Muscle of arm (tissue), 14 donors: ENCODE results near the gene CHSY1. TPM values are rescaled to one million over a fixed set of nuclear protein-coding genes. Genes with fewer than 3 reads are reported as not detected.
"Not testable (repeated sequence)": the region's sequence is repeated elsewhere in the genome, so short reads cannot be mapped to it uniquely, and the experiment has no call there.

ENCODE experiments used
- DNase-seq: peaks from one replicate; pipeline ENCODE4 v3.0.0-alpha.2; 2013
- long read RNA-seq, 11 donors: transcript quantifications; one replicate each; lab custom pipeline, GENCODE V29; 2026
- polyA plus RNA-seq, 12 donors: library from polyadenylated mRNA; unstranded; fragments of 120-200 nt; gene quantifications; one replicate each; pipeline ENCODE4 v1.2.1, GENCODE V29; 2013; ENCODE audit not compliant: insufficient read length in 12 of 12

CHSY1 gene
- 10 to 100 TPM in 11 of 12 donors, not detected in 1; 28.3 to 51.3 (median 38.3) TPM for polyA plus RNA-seq
- long read RNA-seq, donor 1, full-length matches to known transcripts = 5 of 33 reads
- long read RNA-seq, donor 1, partial matches to known transcripts = 28 of 33 reads
- long read RNA-seq, donor 1, other reads (novel, unspliced or antisense) = 0 of 33 reads
- long read RNA-seq, donor 2, full-length matches to known transcripts = 16 of 36 reads
- long read RNA-seq, donor 2, partial matches to known transcripts = 20 of 36 reads
- long read RNA-seq, donor 2, other reads (novel, unspliced or antisense) = 0 of 36 reads
- long read RNA-seq, donor 3, full-length matches to known transcripts = 8 of 8 reads
- long read RNA-seq, donor 3, partial matches to known transcripts = 0 of 8 reads
- long read RNA-seq, donor 3, other reads (novel, unspliced or antisense) = 0 of 8 reads
- long read RNA-seq, donor 4, full-length matches to known transcripts = 10 of 15 reads
- long read RNA-seq, donor 4, partial matches to known transcripts = 5 of 15 reads
- long read RNA-seq, donor 4, other reads (novel, unspliced or antisense) = 0 of 15 reads
- long read RNA-seq, donor 5, full-length matches to known transcripts = 13 of 24 reads
- long read RNA-seq, donor 5, partial matches to known transcripts = 11 of 24 reads
- long read RNA-seq, donor 5, other reads (novel, unspliced or antisense) = 0 of 24 reads
- long read RNA-seq, donor 6, full-length matches to known transcripts = 8 of 8 reads
- long read RNA-seq, donor 6, partial matches to known transcripts = 0 of 8 reads
- long read RNA-seq, donor 6, other reads (novel, unspliced or antisense) = 0 of 8 reads
- long read RNA-seq, donor 7, full-length matches to known transcripts = 3 of 3 reads
- long read RNA-seq, donor 7, partial matches to known transcripts = 0 of 3 reads
- long read RNA-seq, donor 7, other reads (novel, unspliced or antisense) = 0 of 3 reads
- long read RNA-seq, donor 8, full-length matches to known transcripts = 4 of 13 reads
- long read RNA-seq, donor 8, partial matches to known transcripts = 9 of 13 reads
- long read RNA-seq, donor 8, other reads (novel, unspliced or antisense) = 0 of 13 reads
- long read RNA-seq, donor 9, full-length matches to known transcripts = 4 of 4 reads
- long read RNA-seq, donor 9, partial matches to known transcripts = 0 of 4 reads
- long read RNA-seq, donor 9, other reads (novel, unspliced or antisense) = 0 of 4 reads
- long read RNA-seq, donor 10, full-length matches to known transcripts = 9 of 16 reads
- long read RNA-seq, donor 10, partial matches to known transcripts = 7 of 16 reads
- long read RNA-seq, donor 10, other reads (novel, unspliced or antisense) = 0 of 16 reads
- long read RNA-seq, donor 11, full-length matches to known transcripts = 9 of 23 reads
- long read RNA-seq, donor 11, partial matches to known transcripts = 14 of 23 reads
- long read RNA-seq, donor 11, other reads (novel, unspliced or antisense) = 0 of 23 reads

DNA sequence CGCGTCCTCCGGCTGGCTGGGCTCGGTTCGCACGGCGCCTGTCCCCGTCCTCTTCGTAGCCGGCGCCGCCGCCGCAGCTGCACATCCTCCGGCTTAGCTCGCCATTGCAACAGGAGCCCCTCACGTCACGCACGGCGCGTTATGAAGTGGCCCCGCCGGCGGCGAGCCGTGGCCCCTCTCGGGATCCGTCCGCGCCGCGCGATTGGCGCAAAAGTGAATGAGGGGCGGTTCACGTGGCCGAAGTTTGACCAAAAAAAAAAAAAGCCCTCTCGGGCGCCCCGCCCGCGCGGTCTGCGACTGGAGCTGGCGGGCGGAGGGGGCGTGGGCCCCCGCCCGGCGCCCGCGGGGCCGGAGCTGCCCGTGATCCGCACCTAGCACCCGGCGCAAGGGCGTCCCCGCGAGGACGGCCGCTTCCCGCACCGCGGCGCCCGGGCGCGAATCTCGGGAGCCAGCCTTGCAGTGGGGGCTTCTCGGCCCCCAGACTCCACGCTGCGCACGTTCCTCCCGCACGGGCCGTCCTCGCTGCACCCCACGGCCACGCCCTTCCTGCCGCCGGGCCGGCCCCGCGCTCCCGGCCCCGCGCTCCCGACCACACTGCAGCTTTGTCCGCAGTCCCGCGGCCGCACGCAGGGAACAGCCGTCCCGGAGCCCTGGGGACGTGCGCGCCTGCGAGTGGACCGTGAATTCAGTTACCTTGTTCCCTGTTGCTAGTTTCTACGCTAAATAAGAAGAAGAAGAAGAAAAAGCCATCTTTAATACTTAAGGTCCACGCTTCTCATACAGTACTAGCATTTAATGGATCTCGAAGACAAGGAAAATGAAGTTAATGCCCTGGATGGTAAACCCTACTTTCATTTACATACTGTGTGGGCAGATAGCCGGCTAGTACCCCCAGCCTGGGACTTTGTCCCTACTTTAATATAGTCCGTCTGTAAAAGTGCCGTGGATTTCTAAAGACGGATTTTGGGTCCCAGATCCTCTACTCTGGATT lies at the start of gene CHSY1:
TSS of gene CHSY1 (minus strand) at position 219 of the 991 bp plus-strand sequence. CDS start 592 bp downstream, outside the sequence.
- peak; percentile 96 for DNase-seq

DNA sequence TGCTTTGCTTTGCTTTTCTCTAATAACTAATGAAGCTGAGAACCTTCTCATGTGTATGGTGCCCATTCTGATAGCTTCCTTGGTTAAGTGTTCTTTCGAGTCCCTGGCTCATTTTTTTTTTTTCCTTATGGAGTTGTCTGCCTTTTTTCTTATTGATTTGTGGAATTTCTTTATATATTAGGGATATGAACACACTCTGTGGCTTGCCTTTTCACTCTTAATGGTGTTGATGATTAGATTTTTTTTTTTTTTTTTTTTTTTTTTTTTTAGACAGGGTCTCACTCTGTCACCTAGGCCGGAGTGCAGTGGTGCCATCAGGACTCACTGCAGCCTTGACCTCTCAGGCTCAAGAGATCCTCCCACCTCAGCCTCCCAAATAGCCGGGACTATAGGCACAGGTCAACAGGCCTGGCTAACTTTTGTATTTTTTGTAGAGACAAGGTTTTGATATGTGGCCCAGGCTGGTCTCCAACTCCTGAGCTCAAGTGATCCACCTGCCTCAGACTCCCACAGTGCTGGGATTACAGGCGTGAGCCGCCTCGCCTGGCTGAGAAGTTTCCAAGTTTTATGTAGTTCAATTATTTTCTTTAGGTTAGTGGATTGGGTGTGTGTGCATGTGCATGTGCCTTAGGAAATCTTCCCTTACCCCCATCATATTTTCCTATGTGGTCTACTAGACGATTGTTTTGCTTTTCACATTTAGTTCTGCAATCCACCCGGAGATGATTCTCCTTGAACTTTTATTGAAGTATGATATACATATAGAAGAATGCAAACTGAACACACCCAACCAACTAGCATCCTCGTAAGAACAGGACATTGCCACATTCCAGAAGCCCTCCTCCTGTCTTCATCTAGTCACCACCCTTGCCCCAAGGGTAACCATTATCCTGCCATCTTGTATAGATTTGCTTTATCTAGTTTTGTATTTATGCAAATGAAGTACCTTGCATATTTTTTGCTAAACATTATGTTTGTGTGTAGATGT lies 44.9 kb upstream of the CHSY1 start:
- DNase-seq = no peak

DNA sequence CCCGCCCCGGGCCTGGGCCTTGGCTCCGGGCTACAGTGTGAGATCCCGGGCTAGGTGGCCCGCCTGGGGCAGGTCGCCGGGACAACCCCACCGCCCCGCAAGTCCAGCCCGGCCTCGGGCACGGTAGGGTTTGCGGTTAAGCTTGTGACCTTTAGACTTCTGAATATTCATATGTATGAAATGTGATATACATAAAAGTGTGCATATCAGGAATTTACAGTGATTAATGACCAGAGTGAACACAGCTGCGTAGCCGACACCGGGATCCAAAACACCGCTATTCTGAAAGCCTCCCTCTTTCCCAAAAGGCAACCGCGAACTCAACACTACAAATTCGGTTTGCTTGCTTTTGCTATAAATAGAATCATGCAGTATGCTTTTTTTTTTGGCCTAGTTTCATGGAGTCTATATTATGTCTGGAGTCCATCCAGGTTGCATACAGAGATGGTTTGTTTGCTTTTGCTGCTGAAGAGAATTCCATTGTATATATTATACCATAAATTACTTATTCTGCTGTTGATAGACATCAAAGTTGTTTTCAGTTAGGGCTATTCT lies 43.8 kb upstream of the CHSY1 start:
- no peak for DNase-seq

GRCh38 chr15:101294731-101295606 lies 43.1 kb upstream of the CHSY1 start, which contains the start of gene SNRPA1:
SNRPA1 (minus strand) TSS chr15:101295248; CDS start chr15:101295178, 70 bp downstream.
- peak; percentile 96 for DNase-seq

DNA sequence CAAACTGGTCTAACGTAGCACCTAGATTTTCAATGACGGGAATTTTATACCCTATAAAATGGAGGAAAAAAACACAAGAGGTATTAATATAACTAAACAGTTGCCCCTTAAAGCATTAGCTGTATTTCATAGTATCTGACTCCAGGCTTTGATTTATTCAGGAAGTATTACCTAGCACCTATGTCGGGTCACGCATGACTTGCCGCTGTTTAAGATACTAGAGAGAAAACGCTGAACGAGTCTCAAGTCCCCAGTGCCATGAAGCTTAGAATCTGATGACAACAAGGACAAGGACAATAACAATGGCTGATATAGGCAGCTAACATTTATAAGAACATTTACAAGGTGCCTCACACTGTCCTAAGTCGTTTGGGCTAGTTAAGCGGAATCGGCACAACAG lies 41.3 kb upstream of the CHSY1 start:
- DNase-seq = no peak

DNA sequence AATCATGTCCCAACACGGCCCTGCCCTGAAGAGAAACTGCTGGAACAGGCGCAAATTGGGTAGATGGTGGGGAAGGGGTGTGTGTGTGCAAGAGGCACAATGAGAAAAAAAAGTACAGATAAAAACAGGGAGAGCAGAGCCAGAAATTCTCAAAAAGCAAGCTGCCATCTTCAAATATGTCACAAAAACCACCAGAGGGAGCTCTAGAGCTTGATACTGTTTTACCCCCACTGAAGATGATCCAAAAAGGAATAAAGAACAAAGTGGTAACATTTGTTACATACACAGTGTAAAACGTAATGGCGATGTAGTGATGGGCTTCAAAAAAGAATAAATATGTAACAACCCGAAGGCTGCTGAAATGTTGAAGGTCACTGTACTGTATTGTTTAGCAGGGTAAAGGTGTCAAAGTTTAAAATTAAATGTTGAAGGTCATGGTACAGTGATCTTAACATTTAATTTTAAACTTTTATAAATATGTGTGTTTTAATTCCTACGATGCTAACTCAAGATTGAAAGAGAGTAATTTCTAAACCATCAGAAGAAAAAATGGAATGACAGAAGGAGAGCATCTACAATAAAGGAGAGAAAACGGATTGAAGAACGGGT lies 37.2 kb upstream of the CHSY1 start:
- DNase-seq = no peak

GRCh38 chr15:101287342-101287741 lies 35.5 kb upstream of the CHSY1 start:
- DNase-seq = not testable (repeated sequence)

- no peak for DNase-seq
Measured at GRCh38 chr15:101286471-101287114, 34.7 kb upstream of the CHSY1 start.

DNA sequence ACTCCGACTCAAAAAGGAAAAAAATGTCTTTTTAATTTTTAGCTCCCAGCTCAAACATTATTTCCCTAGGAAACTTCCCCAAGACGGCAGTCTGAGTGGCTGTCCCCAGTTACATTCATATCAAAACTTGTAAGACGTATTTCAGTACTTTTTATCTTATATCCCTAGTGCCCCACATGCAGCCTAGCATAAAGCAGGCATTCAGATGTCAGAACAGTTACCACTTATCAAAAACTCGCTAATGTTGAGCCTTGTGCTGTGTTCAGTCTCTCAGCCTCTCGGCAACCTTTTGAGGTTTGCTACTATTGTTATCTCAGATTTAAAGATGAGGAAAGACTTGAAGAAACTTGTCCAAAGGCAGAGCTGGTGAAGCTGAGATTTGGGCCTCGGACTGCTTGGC lies 32.1 kb upstream of the CHSY1 start:
- DNase-seq = no peak

GRCh38 chr15:101280007-101280406 lies 28.2 kb upstream of the CHSY1 start:
- no peak for DNase-seq

GRCh38 chr15:101277943-101278564 lies 26.2 kb upstream of the CHSY1 start:
- no peak for DNase-seq

DNA sequence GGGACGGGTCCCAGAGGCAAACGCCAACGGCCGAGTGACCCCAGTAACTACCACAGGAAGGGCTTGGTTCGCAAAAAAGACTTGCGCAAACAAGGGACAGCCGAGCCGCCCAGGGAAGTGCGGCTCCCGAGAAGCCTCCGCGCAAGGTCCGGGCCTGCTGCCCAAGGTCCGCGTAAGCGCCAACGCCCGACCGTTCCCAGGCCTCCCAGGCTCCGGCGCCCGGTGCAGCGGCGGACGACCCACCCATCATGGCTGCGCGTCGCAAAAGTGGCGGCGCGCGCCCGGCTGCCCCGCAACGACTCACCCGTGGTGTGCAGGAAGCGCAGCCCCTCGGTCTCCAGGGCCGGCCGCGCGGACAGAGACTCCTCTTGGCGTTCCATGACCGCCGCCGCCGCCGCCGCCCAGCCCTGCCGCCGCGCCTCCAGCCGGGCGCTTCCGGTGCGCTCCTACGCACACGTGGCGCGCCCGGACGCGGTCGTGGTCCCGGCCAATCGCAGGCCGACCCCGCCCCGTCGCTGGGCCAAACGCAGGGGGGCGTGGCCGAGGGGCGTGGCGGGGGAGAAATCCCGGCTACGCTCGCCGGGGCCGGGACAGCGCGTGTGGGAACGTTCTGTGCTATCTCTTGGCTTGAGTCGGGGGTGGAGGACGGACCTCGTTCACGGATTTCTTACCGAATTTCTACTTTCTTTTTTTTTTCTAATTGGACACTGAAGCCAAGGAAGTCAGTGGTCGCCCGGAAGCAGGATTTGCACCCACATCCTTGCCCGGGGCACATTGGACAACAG lies 25.4 kb upstream of the CHSY1 start, which contains the start of gene SELENOS:
TSS of gene SELENOS (minus strand) at position 448 of the 785 bp plus-strand sequence. CDS start at position 380, 68 bp downstream.
- peak; percentile 92 for DNase-seq

GRCh38 chr15:101276501-101277037 lies 24.7 kb upstream of the CHSY1 start:
- no peak for DNase-seq

- no peak for DNase-seq
Measured at GRCh38 chr15:101275018-101275417, 23.2 kb upstream of the CHSY1 start.
